HG03039 (cell line): Measurements from ENCODE around the gene TULP3.

ENCODE experiments used
- ATAC-seq: cut with Tn5 transposase; IDR thresholded peaks from one replicate; pipeline ENCODE4 v1.9.1; 2021; ENCODE audit warnings: mild to moderate bottlenecking, moderate library complexity; ENCODE audit not compliant: unreplicated experiment

Gene TULP3

DNA sequence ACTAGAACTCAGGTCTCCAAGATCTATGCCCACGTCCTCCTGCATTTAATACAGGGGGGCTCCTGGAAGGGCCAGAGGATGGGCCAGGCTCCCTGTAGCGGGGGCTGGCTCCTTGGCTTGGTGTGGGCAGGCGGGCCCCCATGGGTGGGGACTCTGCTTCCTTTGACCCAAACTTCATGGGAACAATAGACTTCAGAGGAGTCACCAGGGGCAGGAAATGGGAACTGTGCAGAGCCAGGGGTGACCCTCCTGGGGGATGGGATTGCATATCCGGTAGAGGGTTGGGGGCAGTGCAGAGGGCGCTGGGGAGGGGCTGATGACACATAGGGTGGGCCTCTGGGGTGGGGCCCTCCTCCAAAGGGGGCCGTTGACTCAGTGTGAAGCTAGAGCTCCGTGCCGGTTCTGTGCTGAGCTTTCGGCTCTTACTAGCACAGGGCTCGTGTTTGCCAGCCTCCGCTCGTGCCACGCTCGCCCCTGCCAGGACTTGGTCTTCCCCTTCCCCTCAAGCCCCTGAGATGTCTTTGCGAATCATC, 73.1 kb downstream of the TULP3 start:
- ATAC-seq, result no peak

DNA sequence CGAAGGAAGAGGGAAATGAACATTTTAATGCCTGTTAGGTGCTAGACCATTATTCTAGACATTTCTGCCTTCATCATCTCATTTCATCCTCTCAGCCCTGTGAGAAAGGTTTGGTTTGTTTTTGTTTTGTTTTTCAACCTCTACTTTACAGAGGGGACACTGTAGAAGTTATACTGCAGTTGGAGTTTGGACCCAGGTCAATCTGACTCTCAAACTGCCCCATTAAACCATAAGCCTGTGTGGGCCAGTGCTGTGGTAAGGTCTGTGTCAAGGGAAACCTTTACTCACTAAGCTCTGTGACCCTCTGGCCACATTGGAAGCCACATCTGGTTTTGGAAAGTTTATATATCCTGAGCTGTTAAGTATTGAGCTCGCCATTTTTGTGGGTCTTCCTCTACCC, 77.0 kb downstream of the TULP3 start:
- no peak for ATAC-seq

GRCh38 chr12:2970744-2971143, 80.1 kb downstream of the TULP3 start:
- ATAC-seq, result no peak

DNA sequence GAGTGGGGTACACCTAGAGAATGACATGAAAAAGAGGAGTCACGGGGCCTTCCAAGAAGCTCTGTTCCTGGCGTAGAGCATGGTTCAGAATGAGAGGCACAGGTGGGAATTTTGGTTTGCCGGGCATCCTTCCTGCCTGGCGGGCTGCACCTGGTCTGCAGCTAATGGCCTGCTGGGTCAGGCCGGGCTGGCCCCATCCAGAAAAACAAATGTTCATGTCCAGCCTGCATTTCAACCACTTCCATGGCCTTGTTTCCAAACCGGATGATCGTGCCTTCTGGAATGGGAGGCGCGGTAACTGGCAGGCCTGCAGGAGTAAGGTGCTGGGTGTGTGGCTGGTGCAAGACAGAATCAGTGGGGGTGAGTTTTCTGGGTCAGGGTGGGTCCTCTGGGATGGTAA, 82.9 kb downstream of the TULP3 start:
- ATAC-seq, result no peak

DNA sequence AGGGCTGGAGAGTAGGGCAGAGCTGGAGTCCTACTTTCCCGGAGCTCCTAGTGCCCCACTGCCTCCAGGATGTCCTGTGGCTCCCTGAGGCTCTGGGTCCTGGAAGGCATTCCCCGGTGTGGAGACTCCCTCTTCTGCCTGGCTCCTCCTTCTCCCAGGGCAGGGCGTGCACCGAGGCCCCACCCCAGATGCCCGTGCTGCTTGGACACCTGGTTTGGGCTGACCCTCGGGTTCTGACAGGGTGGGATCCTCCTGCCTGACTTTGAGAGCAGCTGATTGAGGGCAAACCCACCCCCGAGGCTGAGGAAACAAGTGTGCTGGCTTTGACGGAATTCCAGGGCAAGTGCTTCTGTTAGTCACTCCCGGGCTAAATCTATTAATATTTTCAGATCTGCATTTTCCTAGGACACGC, 83.9 kb downstream of the TULP3 start:
- no peak for ATAC-seq

- ATAC-seq, result no peak
These were observed 85.9 kb downstream of the TULP3 start for GRCh38 chr12:2976581-2976996.

- no peak for ATAC-seq
These were observed 87.1 kb downstream of the TULP3 start for GRCh38 chr12:2977776-2978175.

DNA sequence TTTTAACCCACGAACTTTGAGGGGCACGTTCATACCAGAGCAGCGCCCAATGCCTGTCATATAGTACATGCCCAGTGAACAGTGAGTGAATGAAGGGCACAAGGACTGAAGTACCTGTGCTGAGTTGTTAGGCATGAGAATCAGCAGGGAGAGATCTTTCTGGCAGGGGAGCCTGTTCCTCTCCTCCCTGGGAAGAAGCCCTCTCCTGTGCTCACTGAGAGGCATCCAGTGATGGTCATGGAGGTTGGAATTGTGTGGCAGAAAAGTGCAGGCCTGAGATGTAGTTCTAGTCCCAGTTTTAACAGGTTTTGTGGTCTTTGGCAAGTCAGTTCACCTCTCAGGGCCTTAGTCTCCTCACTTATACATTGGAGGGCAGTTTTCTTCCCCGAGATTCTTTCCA, 89.1 kb downstream of the TULP3 start:
- ATAC-seq, result no peak

GRCh38 chr12:2980630-2981029, 89.9 kb downstream of the TULP3 start:
- ATAC-seq, result no peak

DNA sequence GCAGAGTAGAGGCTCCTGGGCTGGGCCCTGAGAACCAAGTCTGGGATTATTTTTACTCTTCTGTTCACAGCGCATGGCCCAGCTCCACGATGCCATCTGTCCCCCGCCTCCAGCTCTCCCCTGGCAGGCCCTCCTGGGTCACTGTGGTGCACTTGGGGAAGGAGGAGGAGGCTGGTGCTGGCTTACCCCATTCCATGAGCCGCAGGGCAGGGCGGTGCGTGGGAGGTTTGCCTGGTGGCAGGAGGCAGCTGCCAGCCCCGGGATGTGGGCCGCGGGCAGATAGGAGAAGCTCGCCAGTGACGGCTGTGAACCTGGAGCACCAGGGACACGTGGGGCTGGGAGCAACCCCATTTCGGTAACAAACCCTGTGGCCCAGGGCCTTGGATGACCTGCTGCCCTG, 91.7 kb downstream of the TULP3 start:
- ATAC-seq, result no peak

DNA sequence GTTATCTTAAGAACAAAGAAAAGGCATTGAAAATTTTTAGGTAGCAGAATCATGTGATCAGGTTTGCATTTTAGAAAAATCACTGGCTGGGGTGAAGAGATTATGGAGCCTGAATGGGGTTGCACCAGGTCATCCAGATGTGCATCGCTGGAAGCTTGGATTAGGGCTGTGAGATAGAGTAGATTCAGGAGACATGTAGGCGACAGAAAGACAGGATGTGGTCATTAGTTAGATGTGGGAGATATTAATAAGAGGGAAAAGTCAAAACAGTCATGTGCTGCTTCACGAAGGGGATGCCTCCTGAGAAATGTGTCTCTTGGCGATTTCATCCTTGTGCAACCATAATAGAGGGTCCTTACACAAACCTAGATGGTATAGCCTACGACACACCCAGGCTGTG, 93.6 kb downstream of the TULP3 start:
- no peak for ATAC-seq

GRCh38 chr12:2984698-2985097, 94.0 kb downstream of the TULP3 start:
- ATAC-seq, result no peak

DNA sequence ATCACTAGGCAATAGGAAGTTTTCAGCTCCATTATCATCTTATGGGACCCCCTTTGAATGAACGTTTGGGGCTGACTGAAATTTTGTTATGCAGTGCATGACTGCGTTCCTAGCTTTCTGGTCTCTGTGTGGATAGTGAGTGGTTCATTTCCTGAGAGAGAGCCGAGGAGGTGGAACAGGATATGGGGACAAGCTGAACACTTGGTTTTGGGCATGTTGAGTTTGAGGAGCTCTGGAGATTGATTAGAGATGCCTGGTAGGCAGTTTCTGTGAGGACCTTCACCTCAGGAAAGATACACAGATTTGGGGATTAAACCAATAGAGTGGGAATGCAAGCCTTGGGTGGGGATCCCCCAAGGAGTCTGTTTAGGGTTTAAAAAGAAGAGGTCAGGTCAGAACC, 96.2 kb downstream of the TULP3 start:
- ATAC-seq, result no peak

DNA sequence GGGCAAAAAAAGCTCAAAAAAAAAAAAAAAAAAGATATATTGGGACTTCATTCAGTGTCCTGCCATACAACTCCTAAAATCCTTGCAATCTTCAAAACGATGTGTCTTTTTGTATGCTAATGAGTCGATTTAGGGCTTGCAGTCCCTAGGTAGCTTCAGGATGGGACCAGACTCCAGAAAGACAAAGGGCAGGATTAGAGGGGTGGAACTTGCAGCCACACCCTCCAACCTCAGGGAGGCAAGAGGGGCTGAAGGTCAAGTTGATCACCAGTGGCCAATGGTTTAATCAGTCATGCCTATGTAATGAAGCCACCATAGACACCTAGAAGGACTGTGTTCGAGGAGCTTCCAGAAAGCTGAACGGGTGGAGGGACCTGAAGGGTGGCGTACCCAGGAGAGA, 97.8 kb downstream of the TULP3 start:
- no peak for ATAC-seq
